NCI-H345 treated with DMSO at 0.1 percent for 48 hours (cell line): Measurements from ENCODE around the gene DZIP3.
"Not testable (repeated sequence)": the region's sequence is repeated elsewhere in the genome, so short reads cannot be mapped to it uniquely, and the experiment has no call there.

Experiments used
- DNase-seq: peaks from one replicate; lab custom pipeline; 2025; ENCODE audit not compliant: unreplicated experiment; lab: John Stamatoyannopoulos, UW

The DZIP3 gene

DNA sequence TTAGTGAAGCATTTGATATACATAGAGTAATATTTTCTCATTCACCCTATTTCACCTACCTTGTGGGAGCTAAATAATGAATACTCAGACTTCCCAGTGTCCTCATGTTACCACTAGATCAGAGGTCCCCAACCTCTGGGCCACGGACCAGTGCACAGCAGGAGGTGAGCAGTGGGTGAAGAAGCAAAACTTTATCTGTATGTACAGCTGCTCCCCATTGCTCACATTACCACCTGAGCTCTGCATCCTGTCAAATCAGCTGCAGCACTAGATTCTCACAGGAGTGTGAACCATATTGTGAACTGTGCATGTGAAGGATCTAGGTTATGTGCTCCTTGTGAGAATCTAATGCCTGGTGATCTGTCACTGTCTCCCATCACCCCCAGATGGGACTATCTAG, 88.3 kb downstream of the DZIP3 start:
- DNase-seq = no peak

DNA sequence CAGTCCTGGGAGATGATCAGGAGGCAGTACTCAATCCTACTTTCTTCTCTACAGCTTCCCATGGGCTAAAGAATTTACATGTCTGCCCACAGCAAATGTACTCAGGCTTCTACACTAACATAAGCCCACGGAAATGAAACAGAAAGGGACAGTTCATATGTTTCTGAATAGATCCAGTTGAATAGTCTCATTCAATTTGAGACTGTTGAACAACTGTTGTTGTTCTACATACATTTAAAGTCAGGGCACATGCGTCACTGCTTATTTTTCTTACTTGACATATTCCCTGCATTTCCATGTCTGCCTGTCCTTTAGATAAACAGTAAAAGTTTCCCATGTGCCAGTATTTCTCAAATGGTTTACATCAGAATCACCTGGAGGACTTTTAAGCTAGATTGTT, 102.8 kb downstream of the DZIP3 start:
- not testable (repeated sequence) for DNase-seq

GRCh38 chr3:108698461-108698860, 108.9 kb downstream of the DZIP3 start:
- DNase-seq = no peak

DNA sequence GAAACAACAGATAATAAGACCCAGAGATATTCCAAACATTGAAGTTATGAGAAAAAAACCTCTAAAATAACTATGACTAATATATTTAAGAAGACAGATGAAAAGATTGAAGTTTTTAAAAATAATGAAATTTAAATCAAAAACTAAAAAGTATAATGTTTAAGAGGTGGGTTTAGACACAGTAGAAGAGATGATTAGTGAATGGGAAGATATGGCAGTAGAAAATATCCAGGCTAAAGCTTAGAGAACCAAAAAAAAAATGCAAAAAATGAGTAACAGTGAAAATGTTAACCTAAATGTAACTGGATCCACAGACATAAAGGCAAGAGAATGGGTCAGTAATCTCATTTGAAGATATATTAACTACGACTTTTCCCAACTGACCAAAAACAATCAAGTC, 115.5 kb downstream of the DZIP3 start:
- DNase-seq = no peak

- DNase-seq = no peak
Measured at GRCh38 chr3:108713009-108713516, 123.5 kb downstream of the DZIP3 start.

GRCh38 chr3:108713816-108714215, 124.3 kb downstream of the DZIP3 start:
- no peak for DNase-seq

GRCh38 chr3:108718454-108718853, 128.9 kb downstream of the DZIP3 start:
- DNase-seq = no peak

DNA sequence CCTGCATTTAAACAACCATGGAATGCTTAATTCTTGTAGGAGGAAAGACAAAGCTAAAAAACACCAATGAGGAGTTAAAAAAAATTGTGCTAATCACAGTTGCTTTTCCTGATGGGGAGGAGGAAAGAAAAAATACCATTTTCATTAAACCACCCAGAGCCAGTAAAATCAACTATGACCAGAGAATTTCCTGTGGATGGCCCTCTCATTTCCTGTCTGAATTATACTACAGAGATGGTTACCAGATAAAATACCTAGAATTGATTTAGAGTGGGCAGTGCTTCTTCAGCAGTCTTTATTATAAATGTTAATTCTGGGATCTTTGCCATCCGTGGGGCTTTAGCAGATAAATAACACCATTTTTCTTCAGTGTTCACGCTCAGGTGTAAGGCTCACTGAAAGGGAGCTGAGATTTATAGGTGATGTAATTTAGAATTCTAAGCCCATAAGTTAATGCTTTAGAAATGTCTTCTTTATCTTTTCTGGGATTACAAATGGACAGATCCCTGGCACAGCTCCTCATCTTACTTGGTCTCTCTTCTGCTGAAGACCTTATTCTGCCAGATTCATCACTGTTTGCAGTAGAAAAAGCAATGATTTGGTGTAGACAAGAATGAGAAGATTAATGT, 129.8 kb downstream of the DZIP3 start:
- DNase-seq = no peak

- no peak for DNase-seq
Measured at GRCh38 chr3:108722724-108723123, 133.2 kb downstream of the DZIP3 start.

GRCh38 chr3:108724101-108724500, 134.6 kb downstream of the DZIP3 start:
- no peak for DNase-seq

- no peak for DNase-seq
Measured at GRCh38 chr3:108728105-108728504, 138.6 kb downstream of the DZIP3 start.

DNA sequence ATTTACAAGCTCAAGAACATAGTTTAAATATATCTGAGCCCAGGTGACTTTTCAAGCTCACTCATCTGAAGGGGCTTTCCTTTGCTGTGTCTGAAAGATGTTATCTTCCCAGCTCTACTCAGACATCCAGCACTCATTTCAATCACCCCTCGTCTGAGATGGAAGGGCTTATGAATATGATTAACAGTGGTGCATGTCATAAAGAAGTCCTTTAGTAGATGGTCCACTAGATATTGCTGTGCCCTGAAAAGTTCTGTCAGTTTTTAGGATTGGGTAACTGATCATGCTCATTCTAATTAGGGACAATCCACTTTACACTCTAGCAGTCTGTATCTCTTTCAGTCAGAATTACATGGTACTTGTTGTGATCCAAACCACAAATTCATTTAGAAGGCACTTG, 139.4 kb downstream of the DZIP3 start:
- DNase-seq = no peak

DNA sequence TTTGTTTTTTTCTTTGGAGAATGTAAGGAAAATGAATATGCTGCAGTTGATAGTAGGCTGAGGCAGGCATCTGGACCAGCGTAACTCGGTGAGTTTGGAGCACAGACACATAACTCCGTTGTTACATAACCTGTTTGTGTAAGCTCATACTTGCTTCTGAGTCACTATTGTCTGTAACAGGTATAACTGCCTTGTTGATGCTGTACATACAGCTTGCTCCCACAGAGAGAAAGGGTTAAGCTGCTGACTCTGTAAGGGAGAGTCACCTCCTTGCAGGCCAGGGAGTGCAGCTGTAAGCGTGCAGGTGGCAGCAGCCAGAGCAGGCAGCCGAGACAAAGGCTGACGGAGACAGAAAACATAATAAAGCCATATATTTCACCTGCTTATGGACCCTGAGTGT, 147.3 kb downstream of the DZIP3 start:
- no peak for DNase-seq

DNA sequence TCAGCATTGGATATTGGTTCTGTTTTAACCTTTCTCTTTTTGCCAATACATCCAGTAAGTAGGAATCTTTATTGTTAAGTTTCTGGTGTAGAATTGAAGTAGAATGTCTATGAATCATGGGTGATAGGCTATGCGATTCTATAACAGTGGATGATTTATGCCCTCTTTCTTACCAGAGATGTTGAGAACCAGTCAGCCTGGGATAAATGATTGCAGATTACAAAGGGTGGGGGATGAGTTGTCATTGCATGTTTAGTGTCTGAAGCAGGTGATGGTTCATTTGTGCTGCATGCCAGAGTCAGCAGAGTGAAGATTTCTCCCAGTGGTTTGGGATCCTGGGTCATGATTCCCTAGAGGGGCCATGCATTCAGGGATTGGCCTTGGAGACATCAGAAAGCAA, 153.4 kb downstream of the DZIP3 start:
- DNase-seq = no peak
